Kidney glomerular epithelial cell (primary cell): Measurements from ENCODE around the gene SLC26A11.

Source experiments
- DNase-seq: peaks from one replicate; lab custom pipeline; 2025; lab: John Stamatoyannopoulos, UW

The SLC26A11 gene

GRCh38 chr17:80220054-80220735 lies at the start of gene SLC26A11, which contains the start of gene SGSH:
Gene SLC26A11, plus strand, starts transcription at chr17:80220427. Its CDS starts 1,134 bp downstream, at chr17:80221561.
Gene SGSH, minus strand, starts transcription at chr17:80220333. Its CDS starts 20 bp downstream, at chr17:80220313.
- DNase-seq: peak; percentile 5

GRCh38 chr17:80171681-80172080 lies 48.5 kb upstream of the SLC26A11 start:
- DNase-seq: no peak

GRCh38 chr17:80173126-80173525 lies 47.1 kb upstream of the SLC26A11 start:
- DNase-seq: no peak

GRCh38 chr17:80173916-80174315 lies 46.3 kb upstream of the SLC26A11 start:
- DNase-seq: no peak

- DNase-seq: no peak
Measured at GRCh38 chr17:80176757-80177156, 43.5 kb upstream of the SLC26A11 start.

- no peak for DNase-seq
Measured at GRCh38 chr17:80177986-80178595, 42.1 kb upstream of the SLC26A11 start.

- no peak for DNase-seq
Measured at GRCh38 chr17:80180192-80180591, 40.0 kb upstream of the SLC26A11 start.

GRCh38 chr17:80181431-80181830 lies 38.8 kb upstream of the SLC26A11 start:
- no peak for DNase-seq

GRCh38 chr17:80182118-80182844 lies 37.9 kb upstream of the SLC26A11 start:
- no peak for DNase-seq

- no peak for DNase-seq
Measured at GRCh38 chr17:80182845-80183223, 37.4 kb upstream of the SLC26A11 start.

GRCh38 chr17:80183581-80184422 lies 36.4 kb upstream of the SLC26A11 start:
- no peak for DNase-seq

- DNase-seq: no peak
Measured at GRCh38 chr17:80184423-80184714, 35.9 kb upstream of the SLC26A11 start.

- no peak for DNase-seq
Measured at GRCh38 chr17:80185968-80186367, 34.3 kb upstream of the SLC26A11 start.

- DNase-seq: no peak
Measured at GRCh38 chr17:80187090-80187489, 33.1 kb upstream of the SLC26A11 start.

- no peak for DNase-seq
Measured at GRCh38 chr17:80187515-80187941, 32.7 kb upstream of the SLC26A11 start.

GRCh38 chr17:80189611-80190010 lies 30.6 kb upstream of the SLC26A11 start:
- no peak for DNase-seq

- no peak for DNase-seq
Measured at GRCh38 chr17:80190716-80191115, 29.5 kb upstream of the SLC26A11 start.

- no peak for DNase-seq
Measured at GRCh38 chr17:80191192-80191591, 29.0 kb upstream of the SLC26A11 start.

GRCh38 chr17:80191865-80192661 lies 28.2 kb upstream of the SLC26A11 start:
- no peak for DNase-seq

- no peak for DNase-seq
Measured at GRCh38 chr17:80195141-80195540, 25.1 kb upstream of the SLC26A11 start.
